Neural cell (in vitro differentiated cells): ENCODE results near the gene OR1S1. TPM values are rescaled to one million over a fixed set of nuclear protein-coding genes. Genes with fewer than 3 reads are reported as not detected.

Experiments
- H2AFZ ChIP-seq: fragments of 200-600, 300-800 bp; sonication (generic), shearing (Covaris generic); 2 replicates; pipeline ENCODE4 v1.6.0; 2014; ENCODE audit warnings: low read depth, mild to moderate bottlenecking, antibody characterized with exemption, low read length, moderate library complexity
- H3F3A ChIP-seq: fragments of 200-600 bp; shearing (Covaris generic); 2 replicates; pipeline ENCODE4 v1.6.1; 2016; ENCODE audit warnings: mild to moderate bottlenecking, moderate library complexity, mixed read lengths, antibody characterized with exemption, low read length; ENCODE audit not compliant: insufficient read depth, poor library complexity, severe bottlenecking
- H3K27ac ChIP-seq: fragments of 200-600, 300-800 bp; sonication (generic), shearing (Covaris generic); 2 replicates; pipeline ENCODE4 v1.5.1; 2014; ENCODE audit warnings: mild to moderate bottlenecking, low read length, moderate library complexity
- H3K27me3 ChIP-seq: fragments of 300-800, 200-600 bp; sonication (generic), shearing (Covaris generic); 2 replicates; pipeline ENCODE4 v1.6.0; 2014; ENCODE audit warnings: mild to moderate bottlenecking, low read depth, low read length, moderate library complexity; ENCODE audit not compliant: insufficient read depth
- H3K36me3 ChIP-seq: fragments of 300-800, 200-600 bp; sonication (generic), shearing (Covaris generic); 2 replicates; pipeline ENCODE4 v1.5.1; 2014; ENCODE audit warnings: mild to moderate bottlenecking, antibody characterized with exemption, low read length, moderate library complexity; ENCODE audit not compliant: insufficient read depth
- H3K4me2 ChIP-seq: fragments of 300-800, 200-600 bp; sonication (generic), shearing (Covaris generic); 2 replicates; pipeline ENCODE4 v1.6.0; 2014; ENCODE audit warnings: mild to moderate bottlenecking, low read length
- H3K4me3 ChIP-seq: fragments of 300-800, 200-600 bp; sonication (generic), shearing (Covaris generic); 2 replicates; pipeline ENCODE4 v1.5.1; 2014; ENCODE audit warnings: mild to moderate bottlenecking, low read length, moderate library complexity
- H3K79me2 ChIP-seq: fragments of 200-600 bp; shearing (Covaris generic); replicated peaks from 2 replicates; pipeline ENCODE4 v1.6.0; 2014; ENCODE audit warnings: mild to moderate bottlenecking, low read length, moderate library complexity; ENCODE audit not compliant: insufficient read depth
- H3K9ac ChIP-seq: fragments of 300-800, 200-600 bp; sonication (generic), shearing (Covaris generic); 2 replicates; pipeline ENCODE4 v1.6.1; 2016; ENCODE audit warnings: mild to moderate bottlenecking, low read length, mixed read lengths
- H3K9me2 ChIP-seq: fragments of 200-600 bp; shearing (Covaris generic); 2 replicates; pipeline ENCODE4 v1.6.1; 2016; ENCODE audit warnings: mild to moderate bottlenecking, low read length, mixed read lengths; ENCODE audit not compliant: insufficient read depth
- H3K9me3 ChIP-seq: fragments of 200-600, 300-800 bp; sonication (generic), shearing (Covaris generic); 2 replicates; pipeline ENCODE4 v1.6.1; 2016; ENCODE audit warnings: mild to moderate bottlenecking, mixed run types, low read length, moderate library complexity, mixed read lengths
- H4K20me1 ChIP-seq: fragments of 200-600 bp; shearing (Covaris generic); 2 replicates; pipeline ENCODE4 v1.6.1; 2016; ENCODE audit warnings: mild to moderate bottlenecking, mixed run types; ENCODE audit not compliant: insufficient read depth
- EP300 ChIP-seq: fragments of 450-650 bp; conservative IDR thresholded peaks from 2 replicates; pipeline ENCODE4 v1.6.1; 2014; ENCODE audit warnings: antibody characterized with exemption, mild to moderate bottlenecking, moderate library complexity; ENCODE audit not compliant: poor library complexity, severe bottlenecking
- EZH2 ChIP-seq: fragments of 200-600, 300-800 bp; shearing (Covaris generic), sonication (generic); IDR thresholded peaks from 2 replicates; pipeline ENCODE4 v1.6.1; 2014; ENCODE audit warnings: antibody characterized with exemption, low read length, borderline replicate concordance, mild to moderate bottlenecking; ENCODE audit not compliant: insufficient read depth, poor library complexity, severe bottlenecking
- MXI1 ChIP-seq: fragments of 450-650 bp; conservative IDR thresholded peaks from 2 replicates; pipeline ENCODE4 v1.6.1; 2014; ENCODE audit warnings: antibody characterized with exemption, mild to moderate bottlenecking; ENCODE audit not compliant: poor library complexity, severe bottlenecking
- POLR2AphosphoS5 ChIP-seq: IDR thresholded peaks from 2 replicates; pipeline ENCODE4 v1.6.1; 2012
- RAD21 ChIP-seq: fragments of 450-650 bp; conservative IDR thresholded peaks from 2 replicates; pipeline ENCODE4 v1.6.1; 2014; ENCODE audit warnings: antibody characterized with exemption, mild to moderate bottlenecking, moderate library complexity
- REST ChIP-seq: IDR thresholded peaks from 2 replicates; pipeline ENCODE4 v1.6.1; 2012; ENCODE audit warnings: borderline replicate concordance
- SMC3 ChIP-seq: fragments of 450-650 bp; conservative IDR thresholded peaks from 2 replicates; pipeline ENCODE4 v1.6.1; 2014; ENCODE audit warnings: antibody characterized with exemption, mild to moderate bottlenecking, moderate library complexity; ENCODE audit not compliant: poor library complexity
- TAF1 ChIP-seq: IDR thresholded peaks from 2 replicates; pipeline ENCODE4 v1.6.1; 2012; ENCODE audit warnings: low read depth
- polyA plus RNA-seq: library from polyadenylated mRNA; depleted of rRNA; stranded (reverse); fragments of >200 nt; gene quantifications from 2 replicates; pipeline ENCODE4 v1.2.3, GENCODE V29; 2014
- TF ChIP-seq, protein P1 (sequence below): fragments of 450-650 bp; IDR thresholded peaks from 2 replicates; pipeline ENCODE4 v1.5.1; 2014; ENCODE audit warnings: antibody characterized with exemption, mild to moderate bottlenecking, moderate library complexity; ENCODE audit not compliant: poor library complexity, severe bottlenecking

Gene OR1S1
- polyA plus RNA-seq, 1 donor from 2014 or later: not detected

- H3F3A ChIP-seq: no peaks in the 10 kb centered on the region
- no peak overlapping the region for H3K9ac ChIP-seq
- H3K27ac ChIP-seq: no peak overlapping the region
- no peaks in the 10 kb centered on the region for H3K9me2 ChIP-seq
- no peaks in the 10 kb centered on the region for H3K79me2 ChIP-seq
- H3K4me2 ChIP-seq: no peak overlapping the region
- no peak overlapping the region for H3K4me3 ChIP-seq
- no peaks in the 10 kb centered on the region for H3K36me3 ChIP-seq
- TF ChIP-seq RAD21: no peak
- no peak for TF ChIP-seq MXI1
- no peak for TF ChIP-seq SMC3
- TF ChIP-seq EZH2: no peak
- TF ChIP-seq TAF1: no peak
- TF ChIP-seq REST: no peak
- TF ChIP-seq, protein P1, sequence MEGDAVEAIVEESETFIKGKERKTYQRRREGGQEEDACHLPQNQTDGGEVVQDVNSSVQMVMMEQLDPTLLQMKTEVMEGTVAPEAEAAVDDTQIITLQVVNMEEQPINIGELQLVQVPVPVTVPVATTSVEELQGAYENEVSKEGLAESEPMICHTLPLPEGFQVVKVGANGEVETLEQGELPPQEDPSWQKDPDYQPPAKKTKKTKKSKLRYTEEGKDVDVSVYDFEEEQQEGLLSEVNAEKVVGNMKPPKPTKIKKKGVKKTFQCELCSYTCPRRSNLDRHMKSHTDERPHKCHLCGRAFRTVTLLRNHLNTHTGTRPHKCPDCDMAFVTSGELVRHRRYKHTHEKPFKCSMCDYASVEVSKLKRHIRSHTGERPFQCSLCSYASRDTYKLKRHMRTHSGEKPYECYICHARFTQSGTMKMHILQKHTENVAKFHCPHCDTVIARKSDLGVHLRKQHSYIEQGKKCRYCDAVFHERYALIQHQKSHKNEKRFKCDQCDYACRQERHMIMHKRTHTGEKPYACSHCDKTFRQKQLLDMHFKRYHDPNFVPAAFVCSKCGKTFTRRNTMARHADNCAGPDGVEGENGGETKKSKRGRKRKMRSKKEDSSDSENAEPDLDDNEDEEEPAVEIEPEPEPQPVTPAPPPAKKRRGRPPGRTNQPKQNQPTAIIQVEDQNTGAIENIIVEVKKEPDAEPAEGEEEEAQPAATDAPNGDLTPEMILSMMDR: no peak
- TF ChIP-seq EP300: no peak
- TF ChIP-seq POLR2AphosphoS5: no peak
- H3K27me3 ChIP-seq: no peaks in the 10 kb centered on the region
- H3K9me3 ChIP-seq: no peaks in the 10 kb centered on the region
- H4K20me1 ChIP-seq: no peaks in the 10 kb centered on the region
- no peak overlapping the region for H2AFZ ChIP-seq
Measured at GRCh38 chr11:58192229-58192628, 20.3 kb upstream of the OR1S1 start.

GRCh38 chr11:58193391-58193790, 19.1 kb upstream of the OR1S1 start:
- Histone ChIP-seq H3K36me3 (no peaks in the 10 kb centered on the region), H3K27me3 (no peaks in the 10 kb centered on the region), H3K4me2 (no peak overlapping the region), H3K9me2 (no peaks in the 10 kb centered on the region), H4K20me1 (no peaks in the 10 kb centered on the region), H3K9ac (no peak overlapping the region), H3K4me3 (no peak overlapping the region), H3K9me3 (no peaks in the 10 kb centered on the region), H3K27ac (no peak overlapping the region), H3F3A (no peaks in the 10 kb centered on the region), H3K79me2 (no peaks in the 10 kb centered on the region), H2AFZ (no peak overlapping the region)
- TF ChIP-seq, protein P1: no peak
- TF ChIP-seq RAD21 (no peak), POLR2AphosphoS5 (no peak), REST (no peak), EP300 (no peak), EZH2 (no peak), SMC3 (no peak), MXI1 (no peak), TAF1 (no peak)
